CD14-positive monocyte (primary cell): ENCODE data around the gene TRAPPC3L. TPM values are rescaled to one million over a fixed set of nuclear protein-coding genes. Genes with fewer than 3 reads are reported as not detected.

ENCODE experiments used
- DNase-seq, 3 donors: peaks; one replicate each; pipeline ENCODE4 v3.0.0-alpha.2; 2011 to 2022
- H2AFZ ChIP-seq: 2 replicates; pipeline ENCODE4 v1.6.0; 2012; ENCODE audit warnings: mild to moderate bottlenecking, low read depth, low read length, inconsistent platforms; ENCODE audit not compliant: insufficient read depth, poor library complexity, severe bottlenecking
- H3K27ac ChIP-seq, 2 donors: 1 replicate in 1 of 2; 2 replicates in 1 of 2; pipeline ENCODE4 v1.5.1; 2012 to 2013; ENCODE audit warnings: low read length in 2 of 2, control low read depth in 1 of 2, inconsistent platforms in 1 of 2, low read depth in 1 of 2, mild to moderate bottlenecking in 1 of 2
- H3K27me3 ChIP-seq, 2 donors: one replicate each; pipeline versions ENCODE4 v1.6.0 to v1.6.1; 2011 to 2013; ENCODE audit warnings: low read length in 2 of 2; ENCODE audit not compliant: control insufficient read depth in 2 of 2, insufficient read depth in 2 of 2
- H3K36me3 ChIP-seq, 2 donors: replicated peaks in 1 of 2; 1 replicate in 1 of 2; 2 replicates in 1 of 2; pipeline versions ENCODE4 v1.5.1 to v1.6.1; 2012 to 2013; ENCODE audit warnings: low read length in 2 of 2, control low read depth in 1 of 2, inconsistent platforms in 1 of 2, mild to moderate bottlenecking in 1 of 2; ENCODE audit not compliant: insufficient read depth in 2 of 2, control insufficient read depth in 1 of 2
- H3K4me1 ChIP-seq, 2 donors: 1 replicate in 1 of 2; 2 replicates in 1 of 2; pipeline versions ENCODE4 v1.5.1 to v1.6.1; 2012 to 2013; ENCODE audit warnings: low read length in 2 of 2, control low read depth in 1 of 2, inconsistent platforms in 1 of 2, mild to moderate bottlenecking in 1 of 2, moderate library complexity in 1 of 2; ENCODE audit not compliant: insufficient read depth in 2 of 2, control insufficient read depth in 1 of 2
- H3K4me2 ChIP-seq: replicated peaks from 2 replicates; pipeline ENCODE3; 2012; ENCODE audit warnings: low read length, moderate library complexity, mild to moderate bottlenecking; ENCODE audit not compliant: poor library complexity, severe bottlenecking; ENCODE audit errors: extremely low read depth
- H3K4me3 ChIP-seq, 3 experiments: fragments of 200-600 bp in 1 of 3; sonication (generic) in 1 of 3; replicated peaks in 1 of 3; 1 replicate in 2 of 3; 2 replicates in 1 of 3; pipeline ENCODE4 v1.5.1; 2011 to 2013; ENCODE audit warnings: low read length in 3 of 3, mild to moderate bottlenecking in 3 of 3, control low read depth in 2 of 3, low read depth in 2 of 3, inconsistent platforms in 1 of 3, moderate library complexity in 1 of 3
- H3K79me2 ChIP-seq: 2 replicates; pipeline ENCODE4 v1.6.0; 2012; ENCODE audit warnings: mild to moderate bottlenecking, control low read depth, inconsistent platforms, low read length, moderate library complexity; ENCODE audit not compliant: insufficient read depth
- H3K9ac ChIP-seq: 2 replicates; pipeline ENCODE4 v1.6.0; 2017; ENCODE audit warnings: low read length, mild to moderate bottlenecking; ENCODE audit not compliant: insufficient read depth, poor library complexity, severe bottlenecking
- H3K9me3 ChIP-seq, 2 donors: replicated peaks in 1 of 2; 1 replicate in 1 of 2; 2 replicates in 1 of 2; pipeline versions ENCODE4 v1.5.1 to v1.6.1; 2012 to 2013; ENCODE audit warnings: low read length in 2 of 2, control low read depth in 1 of 2; ENCODE audit not compliant: control insufficient read depth in 1 of 2, insufficient read depth in 1 of 2
- H4K20me1 ChIP-seq: 2 replicates; pipeline ENCODE4 v1.6.0; 2012; ENCODE audit warnings: mild to moderate bottlenecking, low read length, control low read depth, moderate library complexity; ENCODE audit not compliant: insufficient read depth
- H3K27ac Mint-ChIP-seq, 7 donors: one replicate each; pipeline ENCODE4 v1.8.0; 2020; ENCODE audit warnings: mild to moderate bottlenecking in 7 of 7, mixed read lengths in 7 of 7, moderate library complexity in 6 of 7, inconsistent platforms in 2 of 7
- H3K27me3 Mint-ChIP-seq, 3 donors: one replicate each; pipeline ENCODE4 v1.8.0; 2021 to 2022; ENCODE audit warnings: low read depth in 3 of 3, mild to moderate bottlenecking in 3 of 3, mixed read lengths in 3 of 3, moderate library complexity in 3 of 3, inconsistent platforms in 1 of 3
- H3K36me3 Mint-ChIP-seq, 2 donors: one replicate each; pipeline ENCODE4 v1.8.0; 2020; ENCODE audit warnings: mixed read lengths in 2 of 2, inconsistent platforms in 1 of 2, mild to moderate bottlenecking in 1 of 2
- H3K4me1 Mint-ChIP-seq: one replicate; pipeline ENCODE4 v1.8.0; 2020; ENCODE audit warnings: mild to moderate bottlenecking, mixed read lengths
- H3K4me3 Mint-ChIP-seq, 2 donors: one replicate each; pipeline ENCODE4 v1.8.0; 2020; ENCODE audit warnings: mild to moderate bottlenecking in 2 of 2, mixed read lengths in 2 of 2, moderate library complexity in 1 of 2
- H3K9me3 Mint-ChIP-seq, 7 donors: one replicate each; pipeline ENCODE4 v1.8.0; 2020 to 2022; ENCODE audit warnings: mixed read lengths in 7 of 7, mild to moderate bottlenecking in 6 of 7, moderate library complexity in 6 of 7, inconsistent platforms in 2 of 7
- CTCF ChIP-seq: fragments of 200-600 bp; IDR thresholded peaks from one replicate; pipeline ENCODE4 v1.8.0; 2022; ENCODE audit warnings: antibody characterized with exemption, mild to moderate bottlenecking
- whole genome bisulfite sequencing: methylation state at CpG from one replicate; pipeline ENCODE4 v1.1.5; 2013; ENCODE audit warnings: missing lambda C conversion rate; ENCODE audit not compliant: insufficient coverage; 5-methylcytosine and 5-hydroxymethylcytosine counted together
- intact Hi-C, 2 donors: fragments of 100-400 bp; cut with micrococcal nuclease; formaldehyde crosslinking; loops; one replicate each; pipeline versions ENCODE4 v1.15.0 to v1.15.1; 2023
- polyA plus RNA-seq, 3 donors: library from polyadenylated mRNA; depleted of rRNA in 1 of 3; unstranded in 2 of 3; stranded (reverse) in 1 of 3; fragments of 300-500 nt in 2 of 3; fragments of >200 nt in 1 of 3; fragmentation: Illumina TruSeq in 2 of 3; gene quantifications; 1 replicate in 2 of 3; 2 replicates in 1 of 3; pipeline ENCODE4 v1.2.3, GENCODE V29; 2012 to 2021

The TRAPPC3L gene
- polyA plus RNA-seq, 3 donors: 0.17 TPM; not detected in 2

GRCh38 chr6:116556065-116556464 is 10.6 kb upstream of the TRAPPC3L start:
- H3K27me3 ChIP-seq: no peaks in the 10 kb centered on the region
- no peak overlapping the region for H3K4me3 Mint-ChIP-seq
- H3K4me1 Mint-ChIP-seq: peaks cover under 1% of the 10 kb centered on the region
- peaks cover 0 to 5% (median 5%) of the 10 kb centered on the region in 3 donors for H3K27me3 Mint-ChIP-seq
- no peaks in the 10 kb centered on the region for H3K4me1 ChIP-seq
- H3K9ac ChIP-seq: no peak overlapping the region
- no peaks in the 10 kb centered on the region for H3K36me3 Mint-ChIP-seq
- no peaks in the 10 kb centered on the region for H3K9me3 ChIP-seq
- H3K27ac Mint-ChIP-seq: no peak overlapping the region
- H4K20me1 ChIP-seq: no peaks in the 10 kb centered on the region
- no peaks in the 10 kb centered on the region for H3K9me3 Mint-ChIP-seq
- no peak overlapping the region for H2AFZ ChIP-seq
- H3K79me2 ChIP-seq: no peaks in the 10 kb centered on the region
- H3K4me3 ChIP-seq: no peak overlapping the region
- intact Hi-C loops: no loop called here
- no peaks in the 10 kb centered on the region for H3K36me3 ChIP-seq
- DNase-seq: no peak
- no peak for TF ChIP-seq CTCF
- H3K27ac ChIP-seq: no peak overlapping the region
- WGBS: no CpG with 5 or more reads among the region's 1 CpG
- H3K4me2 ChIP-seq: no peak overlapping the region

- no peaks in the 10 kb centered on the region for H3K4me1 Mint-ChIP-seq
- Histone ChIP-seq H3K79me2 (no peaks in the 10 kb centered on the region), H3K36me3 (no peaks in the 10 kb centered on the region), H3K27me3 (peaks cover 0 to 3% of the 10 kb centered on the region in 2 donors), H3K27ac (no peak within 1 kb of the TSS), H3K4me3 (no peak within 1 kb of the TSS), H3K4me2 (no peak within 1 kb of the TSS), H3K4me1 (no peaks in the 10 kb centered on the region), H4K20me1 (no peaks in the 10 kb centered on the region), H2AFZ (no peak within 1 kb of the TSS), H3K9ac (no peak within 1 kb of the TSS), H3K9me3 (no peaks in the 10 kb centered on the region)
- no peak for TF ChIP-seq CTCF
- H3K9me3 Mint-ChIP-seq: no peaks in the 10 kb centered on the region
- H3K27ac Mint-ChIP-seq: no peak within 1 kb of the TSS
- no peaks in the 10 kb centered on the region for H3K36me3 Mint-ChIP-seq
- peaks cover 0 to 6% (median 5%) of the 10 kb centered on the region in 3 donors for H3K27me3 Mint-ChIP-seq
- no peak within 1 kb of the TSS for H3K4me3 Mint-ChIP-seq
- intact Hi-C loops: no loop called here
- no peak for DNase-seq
Measured at GRCh38 chr6:116553451-116553850, 8.0 kb upstream of the TRAPPC3L start, which contains the start of gene CALHM4. CALHM4 (plus strand) TSS chr6:116553751; CDS start chr6:116553794, 43 bp downstream.
